ENCODE results near the gene KIAA0408. TPM values are rescaled to one million over a fixed set of nuclear protein-coding genes. Genes with fewer than 3 reads are reported as not detected.

The KIAA0408 gene
- polyA plus RNA-seq, 1 of the 3 experiments (the other 2 are of a cell fraction): 4.0 TPM

DNA sequence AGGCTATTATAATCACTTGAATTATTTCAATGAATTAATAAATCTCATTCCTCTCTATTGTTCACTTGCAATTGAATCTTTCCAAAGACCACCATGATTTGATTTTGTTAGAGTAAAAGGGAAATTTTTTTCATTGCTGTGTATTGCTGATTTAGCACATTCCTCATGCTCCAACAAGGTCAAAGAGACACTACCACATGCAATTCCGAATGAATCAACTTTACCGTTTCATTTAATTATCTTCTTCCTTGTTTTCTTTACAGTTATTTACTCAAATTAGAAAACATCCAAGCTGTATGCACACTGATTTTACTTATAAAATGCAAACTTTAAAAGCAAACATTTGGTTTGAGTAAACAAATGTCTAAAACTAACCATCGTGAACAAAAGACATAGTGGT is 967 bp downstream of the KIAA0408 start:
- H2AFZ ChIP-seq (ENCODE audit: low read depth): no peak overlapping the region
- H3K79me2 ChIP-seq (ENCODE audit: insufficient read depth): no peaks in the 10 kb centered on the region
- CTCF ChIA-PET: interaction anchor here (1.7 to 2.2 kb wide), 2 partner anchors 58 to 81 kb away, joined by 10 to 12 read pairs; no protein-coding TSS in a partner anchor

DNA sequence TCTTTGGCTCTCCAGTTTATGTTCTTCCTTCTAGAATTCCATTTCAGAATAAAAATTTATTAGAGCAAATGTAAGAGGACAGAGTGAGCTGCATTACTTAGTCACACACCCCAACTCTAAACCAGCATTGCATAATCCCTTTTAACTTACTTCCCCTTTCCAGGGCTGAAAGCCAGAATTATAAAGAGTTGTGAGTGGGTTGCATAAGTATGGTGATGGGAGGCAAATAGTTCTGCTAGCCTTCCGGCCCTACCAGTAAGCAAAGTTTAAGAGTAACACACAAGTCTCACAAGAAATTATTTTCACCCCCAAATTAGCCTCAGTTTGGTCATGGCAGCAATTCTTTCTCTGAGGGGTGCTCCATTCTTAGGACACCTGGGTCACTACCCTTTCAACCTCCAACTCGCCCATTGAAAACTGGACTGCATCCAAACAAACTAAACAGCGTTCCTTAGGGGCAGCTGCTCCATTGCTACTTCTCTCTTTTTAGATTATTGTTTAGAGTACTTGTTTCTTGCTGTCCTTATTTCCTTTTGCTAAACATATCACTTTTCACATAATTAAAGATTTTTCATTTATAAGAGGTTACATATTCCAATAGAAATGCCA is 1.6 kb downstream of the KIAA0408 start:
- Histone ChIP-seq H3K9me3 (no peaks in the 10 kb centered on the region), H3K27ac (ENCODE audit: low read depth in 2 of 2, low read length in 1 of 2) (no peak overlapping the region), H3K4me2 (no peak overlapping the region), H3K36me3 (replicated peaks in 1 of 2; ENCODE audit: control insufficient read depth in 1 of 2, insufficient read depth in 2 of 2, low read length in 1 of 2) (peaks cover 3 to 12% of the 10 kb centered on the region in 2 experiments), H4K20me1 (ENCODE audit: insufficient read depth) (no peaks in the 10 kb centered on the region), H3K9me2 (no peaks in the 10 kb centered on the region), H3K4me3 (ENCODE audit: low read depth in 2 of 2, low read length in 1 of 2) (no peak overlapping the region), H2AFZ (ENCODE audit: low read depth) (no peak overlapping the region), H3K27me3 (ENCODE audit: insufficient read depth) (no peaks in the 10 kb centered on the region), H3K79me2 (ENCODE audit: insufficient read depth) (no peaks in the 10 kb centered on the region), H3F3A (replicated peaks; ENCODE audit: insufficient read depth) (no peaks in the 10 kb centered on the region), H3K4me1 (ENCODE audit: control insufficient read depth in 1 of 2, insufficient read depth in 2 of 2, low read depth in 1 of 2, low read length in 1 of 2) (peaks cover 0 to 9% of the 10 kb centered on the region in 2 experiments; a peak in 2 of 4 replicates), H3K9ac (no peak overlapping the region)
- DNase-seq: no peak
- no peak for TF ChIP-seq MXI1 (IDR thresholded peaks at IDR 0.05; ENCODE audit: low read depth, low read length)
- ChIA-PET POLR2A (no interaction called here), CTCF (no interaction called here)
- 98% methylated on average over 3 of the region's 3 CpGs for WGBS (ENCODE audit: low lambda C conversion rate)

More for the DNA sequence above, 967 bp downstream of the KIAA0408 start:
- 95% methylated on average over 3 of the region's 3 CpGs for WGBS (ENCODE audit: low lambda C conversion rate)
- H3K36me3 ChIP-seq (replicated peaks in 1 of 2; ENCODE audit: control insufficient read depth in 1 of 2, insufficient read depth in 2 of 2, low read length in 1 of 2): peaks cover 3 to 12% of the 10 kb centered on the region in 2 experiments
- H3K27me3 ChIP-seq (ENCODE audit: insufficient read depth): no peaks in the 10 kb centered on the region
- no peak overlapping the region for H3K27ac ChIP-seq (ENCODE audit: low read depth in 2 of 2, low read length in 1 of 2)
- TF ChIP-seq, protein P1, sequence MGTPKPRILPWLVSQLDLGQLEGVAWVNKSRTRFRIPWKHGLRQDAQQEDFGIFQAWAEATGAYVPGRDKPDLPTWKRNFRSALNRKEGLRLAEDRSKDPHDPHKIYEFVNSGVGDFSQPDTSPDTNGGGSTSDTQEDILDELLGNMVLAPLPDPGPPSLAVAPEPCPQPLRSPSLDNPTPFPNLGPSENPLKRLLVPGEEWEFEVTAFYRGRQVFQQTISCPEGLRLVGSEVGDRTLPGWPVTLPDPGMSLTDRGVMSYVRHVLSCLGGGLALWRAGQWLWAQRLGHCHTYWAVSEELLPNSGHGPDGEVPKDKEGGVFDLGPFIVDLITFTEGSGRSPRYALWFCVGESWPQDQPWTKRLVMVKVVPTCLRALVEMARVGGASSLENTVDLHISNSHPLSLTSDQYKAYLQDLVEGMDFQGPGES (IDR thresholded peaks at IDR 0.05; ENCODE audit: low read depth, low read length): no peak
- TF ChIP-seq JUND (IDR thresholded peaks at IDR 0.05): no peak
- no peak for TF ChIP-seq MEF2A (IDR thresholded peaks at IDR 0.05; ENCODE audit: borderline replicate concordance, low read depth)
- TF ChIP-seq MXI1 (IDR thresholded peaks at IDR 0.05; ENCODE audit: low read depth, low read length): no peak
- no peak for TF ChIP-seq EZH2phosphoT487 (IDR thresholded peaks at IDR 0.05; ENCODE audit: borderline replicate concordance, low read depth)
- TF ChIP-seq POLR2AphosphoS5 (IDR thresholded peaks at IDR 0.05; ENCODE audit: low read depth, low read length): no peak
- no peak for TF ChIP-seq FOSL2 (IDR thresholded peaks at IDR 0.05; ENCODE audit: borderline replicate concordance, low read depth)
- TF ChIP-seq TAF1 (IDR thresholded peaks at IDR 0.05; ENCODE audit: borderline replicate concordance, low read depth, low read length): no peak
- TF ChIP-seq, protein P2, sequence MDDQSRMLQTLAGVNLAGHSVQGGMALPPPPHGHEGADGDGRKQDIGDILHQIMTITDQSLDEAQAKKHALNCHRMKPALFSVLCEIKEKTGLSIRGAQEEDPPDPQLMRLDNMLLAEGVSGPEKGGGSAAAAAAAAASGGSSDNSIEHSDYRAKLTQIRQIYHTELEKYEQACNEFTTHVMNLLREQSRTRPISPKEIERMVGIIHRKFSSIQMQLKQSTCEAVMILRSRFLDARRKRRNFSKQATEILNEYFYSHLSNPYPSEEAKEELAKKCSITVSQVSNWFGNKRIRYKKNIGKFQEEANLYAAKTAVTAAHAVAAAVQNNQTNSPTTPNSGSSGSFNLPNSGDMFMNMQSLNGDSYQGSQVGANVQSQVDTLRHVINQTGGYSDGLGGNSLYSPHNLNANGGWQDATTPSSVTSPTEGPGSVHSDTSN (IDR thresholded peaks at IDR 0.05): no peak
- TF ChIP-seq SMC3 (IDR thresholded peaks at IDR 0.05; ENCODE audit: low read depth, low read length): no peak
- TF ChIP-seq TEAD4 (IDR thresholded peaks at IDR 0.05; ENCODE audit: borderline replicate concordance, insufficient read depth): no peak
- TF ChIP-seq, protein P3, sequence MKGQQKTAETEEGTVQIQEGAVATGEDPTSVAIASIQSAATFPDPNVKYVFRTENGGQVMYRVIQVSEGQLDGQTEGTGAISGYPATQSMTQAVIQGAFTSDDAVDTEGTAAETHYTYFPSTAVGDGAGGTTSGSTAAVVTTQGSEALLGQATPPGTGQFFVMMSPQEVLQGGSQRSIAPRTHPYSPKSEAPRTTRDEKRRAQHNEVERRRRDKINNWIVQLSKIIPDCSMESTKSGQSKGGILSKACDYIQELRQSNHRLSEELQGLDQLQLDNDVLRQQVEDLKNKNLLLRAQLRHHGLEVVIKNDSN (IDR thresholded peaks at IDR 0.05; ENCODE audit: borderline replicate concordance, low read depth): no peak
- no peak overlapping the region for H3K4me2 ChIP-seq
- no peak for DNase-seq
- H3K4me3 ChIP-seq (ENCODE audit: low read depth in 2 of 2, low read length in 1 of 2): no peak overlapping the region
- no peak overlapping the region for H3K9ac ChIP-seq
- POLR2A ChIA-PET: no interaction called here
- peaks cover 0 to 9% of the 10 kb centered on the region in 2 experiments; a peak in 1 of 4 replicates for H3K4me1 ChIP-seq (ENCODE audit: control insufficient read depth in 1 of 2, insufficient read depth in 2 of 2, low read depth in 1 of 2, low read length in 1 of 2)
- H3K9me2 ChIP-seq: no peaks in the 10 kb centered on the region
- H4K20me1 ChIP-seq (ENCODE audit: insufficient read depth): no peaks in the 10 kb centered on the region
- H3K9me3 ChIP-seq: no peaks in the 10 kb centered on the region
- peaks cover under 1% of the 10 kb centered on the region for H3F3A ChIP-seq (replicated peaks; ENCODE audit: insufficient read depth)

Measured in SK-N-SH (cell line).